ENCODE results near the gene SCAF4. TPM values are rescaled to one million over a fixed set of nuclear protein-coding genes. Genes with fewer than 3 reads are reported as not detected.
"Not testable (repeated sequence)": the region's sequence is repeated elsewhere in the genome, so short reads cannot be mapped to it uniquely, and the experiment has no call there.

The SCAF4 gene
- total RNA-seq, 1 donor from 2014 or later, result 6.5 TPM

DNA sequence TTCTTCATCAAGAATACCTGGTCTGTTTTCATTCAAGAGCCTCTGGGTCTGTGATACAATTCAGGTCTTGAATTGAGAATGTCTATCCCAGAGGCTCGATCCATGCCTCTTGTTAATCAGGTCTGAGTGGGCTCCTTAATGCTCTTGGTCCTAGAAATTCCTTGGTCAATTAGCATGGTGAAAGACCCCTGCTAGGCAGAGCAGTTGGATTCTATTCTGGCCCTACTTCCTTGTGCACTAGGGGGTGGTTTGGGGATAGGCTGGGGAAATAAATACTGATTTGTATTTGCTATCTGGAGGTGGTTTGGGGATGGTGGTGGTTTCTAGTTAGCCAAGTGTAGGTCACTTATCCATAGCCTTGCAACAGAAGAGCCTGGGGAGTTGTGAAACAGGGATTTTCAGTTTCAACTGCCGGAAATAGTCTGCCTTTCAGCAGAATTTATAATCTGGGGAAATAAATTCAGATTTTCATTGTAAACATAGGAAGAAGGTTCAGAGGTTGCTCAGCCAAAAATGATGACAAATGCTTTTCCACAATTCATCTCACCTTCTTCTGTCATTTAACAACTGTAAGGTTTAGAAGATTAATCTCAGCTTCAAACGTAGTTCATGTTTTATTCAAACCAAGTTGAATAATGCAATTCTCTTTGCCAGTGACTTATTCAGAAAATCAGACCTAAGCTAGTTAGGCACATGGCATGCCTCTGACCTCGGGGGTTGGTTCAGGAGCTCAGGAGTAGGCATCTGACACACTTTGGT, 22.2 kb upstream of the SCAF4 start:
- H3K4me3 ChIP-seq (ENCODE audit: low read depth, low read length), result no peak overlapping the region
- TF ChIP-seq, protein P1, sequence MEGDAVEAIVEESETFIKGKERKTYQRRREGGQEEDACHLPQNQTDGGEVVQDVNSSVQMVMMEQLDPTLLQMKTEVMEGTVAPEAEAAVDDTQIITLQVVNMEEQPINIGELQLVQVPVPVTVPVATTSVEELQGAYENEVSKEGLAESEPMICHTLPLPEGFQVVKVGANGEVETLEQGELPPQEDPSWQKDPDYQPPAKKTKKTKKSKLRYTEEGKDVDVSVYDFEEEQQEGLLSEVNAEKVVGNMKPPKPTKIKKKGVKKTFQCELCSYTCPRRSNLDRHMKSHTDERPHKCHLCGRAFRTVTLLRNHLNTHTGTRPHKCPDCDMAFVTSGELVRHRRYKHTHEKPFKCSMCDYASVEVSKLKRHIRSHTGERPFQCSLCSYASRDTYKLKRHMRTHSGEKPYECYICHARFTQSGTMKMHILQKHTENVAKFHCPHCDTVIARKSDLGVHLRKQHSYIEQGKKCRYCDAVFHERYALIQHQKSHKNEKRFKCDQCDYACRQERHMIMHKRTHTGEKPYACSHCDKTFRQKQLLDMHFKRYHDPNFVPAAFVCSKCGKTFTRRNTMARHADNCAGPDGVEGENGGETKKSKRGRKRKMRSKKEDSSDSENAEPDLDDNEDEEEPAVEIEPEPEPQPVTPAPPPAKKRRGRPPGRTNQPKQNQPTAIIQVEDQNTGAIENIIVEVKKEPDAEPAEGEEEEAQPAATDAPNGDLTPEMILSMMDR (conservative IDR thresholded peaks at IDR 0.05; ENCODE audit: low read depth, low read length), result no peak
- no peak for DNase-seq (ENCODE audit: low read depth)

DNA sequence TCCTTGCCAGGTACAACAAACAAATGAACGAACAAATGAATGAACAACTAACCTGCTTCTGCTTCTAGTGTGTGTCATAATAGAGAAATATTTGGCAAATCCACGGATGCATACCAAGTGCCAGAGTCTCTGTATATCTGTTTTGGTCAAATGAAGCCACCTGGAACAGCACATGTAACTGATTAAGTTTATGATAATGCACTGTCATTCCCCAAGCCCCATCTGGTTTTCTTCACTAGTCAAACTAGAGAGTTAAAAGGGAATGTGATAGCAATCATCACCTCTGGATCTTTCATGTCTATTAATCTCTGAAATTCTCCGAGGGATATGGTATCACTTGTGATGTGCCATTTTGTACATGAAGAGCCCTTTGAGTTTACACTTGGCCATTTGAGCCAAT, 21.0 kb upstream of the SCAF4 start:
- no peak for DNase-seq (ENCODE audit: low read depth)
- no peak overlapping the region for H3K4me3 ChIP-seq (ENCODE audit: low read depth, low read length)
- TF ChIP-seq, protein P1 (conservative IDR thresholded peaks at IDR 0.05; ENCODE audit: low read depth, low read length), result no peak

DNA sequence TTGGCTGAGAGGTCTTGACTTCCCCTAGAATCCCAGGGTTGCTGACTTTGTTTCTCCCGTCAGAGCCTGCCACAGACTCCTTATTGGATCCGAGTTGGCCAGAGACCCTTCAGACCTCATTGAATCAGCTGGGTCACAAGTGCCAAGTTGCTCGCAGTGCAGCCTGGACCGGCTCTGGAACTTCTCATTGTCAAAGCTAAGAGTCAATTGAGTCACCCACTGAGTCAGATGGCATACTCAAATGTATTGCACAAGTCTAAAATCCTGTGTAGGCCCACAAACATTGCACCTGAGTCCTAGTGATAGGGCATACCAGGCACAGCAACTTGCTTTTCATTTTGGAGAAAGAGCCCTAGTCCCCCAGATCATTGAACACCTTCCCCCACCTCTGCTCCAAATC, 20.4 kb upstream of the SCAF4 start:
- no peak overlapping the region for H3K4me3 ChIP-seq (ENCODE audit: low read depth, low read length)
- TF ChIP-seq, protein P1 (conservative IDR thresholded peaks at IDR 0.05; ENCODE audit: low read depth, low read length), result no peak
- no peak for DNase-seq (ENCODE audit: low read depth)

DNA sequence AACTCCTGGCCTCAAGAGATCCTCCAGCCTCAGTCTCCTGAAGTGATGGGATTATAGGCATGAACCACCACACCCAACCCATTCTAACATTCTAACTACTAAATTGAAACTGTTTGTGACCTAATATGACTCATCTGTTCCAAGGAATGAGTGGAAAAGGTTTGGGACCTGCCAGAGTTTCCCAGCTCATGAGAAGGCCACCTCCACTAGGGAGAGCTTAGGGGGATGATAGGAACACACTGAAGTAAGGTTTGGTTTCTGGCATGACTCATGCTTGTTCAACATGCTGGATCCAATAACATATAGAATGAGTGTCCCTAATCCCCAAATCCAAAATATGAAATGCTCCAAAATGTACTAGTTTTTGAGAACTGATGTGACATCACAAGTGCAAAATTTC, 18.9 kb upstream of the SCAF4 start:
- TF ChIP-seq, protein P1 (conservative IDR thresholded peaks at IDR 0.05; ENCODE audit: low read depth, low read length), result no peak
- H3K4me3 ChIP-seq (ENCODE audit: low read depth, low read length), result no peak overlapping the region
- no peak for DNase-seq (ENCODE audit: low read depth)

DNA sequence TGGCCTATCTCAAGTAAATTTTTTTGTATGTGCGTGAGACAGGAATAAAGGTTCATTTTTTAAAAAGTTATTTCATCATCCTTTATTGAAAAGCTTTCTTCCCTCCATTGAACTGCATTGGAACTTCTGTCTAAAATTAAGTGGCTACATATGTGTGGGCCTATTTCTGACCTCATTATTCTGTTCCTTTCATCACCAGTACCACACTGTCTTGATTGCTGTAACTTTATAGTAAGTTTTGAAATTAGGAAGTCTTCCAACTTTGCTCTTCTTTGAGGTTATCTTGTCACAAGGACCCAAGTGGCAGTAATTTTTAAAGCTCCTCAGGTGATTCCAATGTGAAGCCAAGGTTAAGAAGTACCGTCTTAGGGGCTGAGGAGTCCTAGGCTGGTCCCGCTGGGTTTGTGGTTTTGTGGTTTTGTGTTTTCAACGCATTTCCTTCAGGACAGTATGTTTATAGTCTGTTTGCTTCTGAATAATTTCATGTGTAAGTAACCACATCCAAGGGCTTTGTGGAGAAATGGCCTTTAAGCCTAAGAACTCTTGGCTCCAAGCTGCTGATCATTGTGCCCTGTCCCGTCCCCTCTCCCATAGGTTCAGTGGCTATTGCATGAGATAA, 12.4 kb upstream of the SCAF4 start:
- TF ChIP-seq, protein P1 (conservative IDR thresholded peaks at IDR 0.05; ENCODE audit: low read depth, low read length), result no peak
- no peak overlapping the region for H3K4me3 ChIP-seq (ENCODE audit: low read depth, low read length)
- DNase-seq (ENCODE audit: low read depth), result no peak

DNA sequence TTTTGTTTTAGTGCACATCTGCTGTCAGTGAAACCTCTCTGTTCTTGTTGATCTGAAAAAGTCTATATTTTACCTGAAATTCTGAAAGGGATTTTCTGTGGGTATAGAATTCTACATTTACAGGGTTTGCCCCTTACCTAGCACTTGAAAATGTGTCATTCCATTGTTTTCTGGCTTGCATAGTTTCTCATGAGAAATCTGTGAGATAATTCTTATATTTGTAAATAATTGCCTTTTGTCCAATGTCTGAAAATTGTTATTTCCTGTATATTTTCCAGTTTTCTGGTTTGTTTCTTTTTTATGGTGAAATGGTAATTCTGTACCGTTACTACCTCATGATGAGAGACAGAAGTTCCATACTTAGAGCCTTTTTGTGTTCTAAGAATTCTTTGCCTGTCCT, 11.8 kb upstream of the SCAF4 start:
- H3K4me3 ChIP-seq (ENCODE audit: low read depth, low read length), result no peak overlapping the region
- TF ChIP-seq, protein P1 (conservative IDR thresholded peaks at IDR 0.05; ENCODE audit: low read depth, low read length), result no peak
- DNase-seq (ENCODE audit: low read depth), result no peak

DNA sequence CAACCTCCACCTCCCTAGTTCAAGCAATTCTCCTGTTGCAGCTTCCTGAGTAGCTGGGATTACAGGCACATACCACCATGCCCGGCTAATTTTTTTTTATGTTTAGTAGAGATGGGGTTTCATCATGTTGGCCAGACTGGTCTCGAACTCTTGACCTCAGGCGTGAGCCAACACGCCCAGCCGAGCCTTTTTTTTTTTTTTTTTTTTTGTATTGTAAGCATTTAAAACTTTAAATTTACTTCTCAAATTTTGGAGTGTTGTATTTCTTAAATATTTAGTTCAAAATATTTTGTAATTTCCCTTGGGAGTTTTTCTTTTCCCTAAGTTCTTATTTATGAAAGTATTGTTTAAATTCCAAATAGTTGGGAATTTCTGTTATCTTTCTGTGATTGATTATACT, 9.2 kb upstream of the SCAF4 start:
- no peak for DNase-seq (ENCODE audit: low read depth)
- TF ChIP-seq, protein P1 (conservative IDR thresholded peaks at IDR 0.05; ENCODE audit: low read depth, low read length), result no peak
- no peak overlapping the region for H3K4me3 ChIP-seq (ENCODE audit: low read depth, low read length)

DNA sequence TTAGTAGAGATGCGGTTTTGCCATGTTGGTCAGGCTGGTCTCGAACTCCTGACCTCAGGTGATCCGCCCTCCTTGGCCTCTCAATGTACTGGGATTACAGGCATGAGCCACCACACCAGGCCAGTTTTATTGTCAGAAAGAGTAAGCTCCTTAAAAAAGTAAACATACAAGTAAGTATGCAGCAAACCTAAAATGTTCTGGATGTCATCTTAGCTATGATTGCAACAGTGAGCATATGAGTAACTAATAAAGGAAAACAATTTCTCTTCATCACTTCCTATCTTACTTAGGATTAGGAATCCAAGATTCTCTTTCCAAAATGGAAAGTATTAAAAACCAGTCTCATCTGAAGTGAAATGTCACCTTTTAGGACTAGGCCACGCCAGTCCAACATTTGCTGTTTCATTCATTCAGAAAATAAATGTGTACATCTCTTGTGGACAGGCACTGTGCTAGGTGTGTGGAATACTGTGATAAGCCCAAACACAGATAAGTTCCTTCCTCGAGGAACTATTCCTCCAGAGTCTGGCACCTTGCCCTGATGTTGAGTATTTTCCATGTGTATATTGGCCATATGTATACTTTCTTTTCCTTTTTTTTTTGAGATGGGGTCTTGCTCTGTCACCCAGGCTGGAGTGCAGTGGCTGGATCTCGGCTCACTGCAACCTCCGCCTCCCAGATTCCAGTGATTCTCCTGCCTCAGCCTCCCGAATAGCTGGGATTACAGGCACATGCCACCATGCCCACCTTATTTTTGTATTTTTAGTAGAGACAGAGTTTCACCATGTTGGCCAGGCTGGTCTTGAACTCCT, 5.9 kb upstream of the SCAF4 start:
- DNase-seq (ENCODE audit: low read depth); H3K4me3 ChIP-seq (ENCODE audit: low read depth, low read length): not testable (repeated sequence)
